ENCODE data around the gene BACE1-AS. TPM values are rescaled to one million over a fixed set of nuclear protein-coding genes. Genes with fewer than 3 reads are reported as not detected.

The BACE1-AS gene
- 1 to 10 TPM; 3.2 to 4.0 TPM for total RNA-seq

- Mint-ChIP-seq H3K36me3 (ENCODE audit: low read depth) (no peaks in the 10 kb centered on the region), H3K27ac (no peak within 1 kb of the TSS), H3K27me3 (no peaks in the 10 kb centered on the region), H3K9me3 (no peaks in the 10 kb centered on the region), H3K4me3 (no peak within 1 kb of the TSS), H3K4me1 (ENCODE audit: low read depth) (no peaks in the 10 kb centered on the region)
- intact Hi-C loops (cut with micrococcal nuclease): no loop called here
- no peak for ATAC-seq
- TF ChIP-seq CTCF (IDR thresholded peaks at IDR 0.05): no peak
- ChIA-PET POLR2A (no interaction called here), CTCF (no interaction called here)
- no peak for DNase-seq
Observed at GRCh38 chr11:117290809-117291396, at the start of gene BACE1-AS. Gene BACE1-AS (plus strand): TSS chr11:117291346.

- Mint-ChIP-seq H3K27me3 (no peaks in the 10 kb centered on the region), H3K4me1 (ENCODE audit: low read depth) (no peaks in the 10 kb centered on the region), H3K27ac (no peak overlapping the region), H3K36me3 (ENCODE audit: low read depth) (peaks cover 25% of the 10 kb centered on the region), H3K4me3 (no peak overlapping the region), H3K9me3 (no peaks in the 10 kb centered on the region)
- TF ChIP-seq CTCF (IDR thresholded peaks at IDR 0.05): no peak
- POLR2A ChIA-PET: no interaction called here
- no peak for DNase-seq
- CTCF ChIA-PET: no interaction called here
- intact Hi-C loops (cut with micrococcal nuclease): no loop called here
- no peak for ATAC-seq
Observed at GRCh38 chr11:117248341-117248740, 42.8 kb upstream of the BACE1-AS start.

GRCh38 chr11:117249571-117249970 is 41.6 kb upstream of the BACE1-AS start:
- H3K4me1 Mint-ChIP-seq (ENCODE audit: low read depth): no peaks in the 10 kb centered on the region
- intact Hi-C loops (cut with micrococcal nuclease): no loop called here
- DNase-seq (no peak), ATAC-seq (no peak)
- CTCF ChIA-PET: no interaction called here
- H3K27me3 Mint-ChIP-seq: no peaks in the 10 kb centered on the region
- no peak for TF ChIP-seq CTCF (IDR thresholded peaks at IDR 0.05)
- H3K9me3 Mint-ChIP-seq: no peaks in the 10 kb centered on the region
- no peak overlapping the region for H3K27ac Mint-ChIP-seq
- H3K4me3 Mint-ChIP-seq: no peak overlapping the region
- peaks cover 25% of the 10 kb centered on the region for H3K36me3 Mint-ChIP-seq (ENCODE audit: low read depth)
- POLR2A ChIA-PET: no interaction called here

GRCh38 chr11:117251506-117251905 is 39.6 kb upstream of the BACE1-AS start:
- DNase-seq: no peak
- ChIA-PET POLR2A (no interaction called here), CTCF (no interaction called here)
- H3K9me3 Mint-ChIP-seq: no peaks in the 10 kb centered on the region
- no peak for TF ChIP-seq CTCF (IDR thresholded peaks at IDR 0.05)
- H3K36me3 Mint-ChIP-seq (ENCODE audit: low read depth): peaks cover 23% of the 10 kb centered on the region
- ATAC-seq: no peak
- no peak overlapping the region for H3K4me3 Mint-ChIP-seq
- H3K27me3 Mint-ChIP-seq: no peaks in the 10 kb centered on the region
- peaks cover 4% of the 10 kb centered on the region for H3K4me1 Mint-ChIP-seq (ENCODE audit: low read depth)
- H3K27ac Mint-ChIP-seq: no peak overlapping the region
- intact Hi-C loops (cut with micrococcal nuclease): no loop called here

- Mint-ChIP-seq H3K4me1 (ENCODE audit: low read depth) (peaks cover 4% of the 10 kb centered on the region), H3K27ac (no peak overlapping the region), H3K36me3 (ENCODE audit: low read depth) (peaks cover 16% of the 10 kb centered on the region), H3K4me3 (no peak overlapping the region), H3K9me3 (no peaks in the 10 kb centered on the region), H3K27me3 (no peaks in the 10 kb centered on the region)
- ChIA-PET POLR2A (no interaction called here), CTCF (no interaction called here)
- intact Hi-C loops (cut with micrococcal nuclease): no loop called here
- no peak for TF ChIP-seq CTCF (IDR thresholded peaks at IDR 0.05)
- DNase-seq (no peak), ATAC-seq (no peak)
Observed at GRCh38 chr11:117255966-117256365, 35.2 kb upstream of the BACE1-AS start.

Data from activated CD8-positive, alpha-beta T cell treated with anti-CD3 and anti-CD28 coated beads for 36 hours (primary cell).